GM12878 (cell line): ENCODE results near the gene UCKL1. TPM values are rescaled to one million over a fixed set of nuclear protein-coding genes. Genes with fewer than 3 reads are reported as not detected.

Experiments
- BACH1 ChIP-seq: fragments of 450-650 bp; IDR thresholded peaks from 2 replicates; pipeline ENCODE4 v1.6.1; 2017; ENCODE audit warnings: mild to moderate bottlenecking, borderline replicate concordance
- ESRRA ChIP-seq: IDR thresholded peaks from 2 replicates; pipeline ENCODE4 v1.6.1; 2012; ENCODE audit warnings: mild to moderate bottlenecking, low read length, improper control_type of control experiment
- ETV6 ChIP-seq, 2 experiments: fragments of 450-650 bp in 1 of 2; IDR thresholded peaks in 1 of 2; conservative IDR thresholded peaks in 1 of 2; 2 replicates each; pipeline ENCODE4 v1.6.1; 2014; ENCODE audit warnings: antibody characterized with exemption in 1 of 2, borderline replicate concordance in 1 of 2, low read depth in 1 of 2, mild to moderate bottlenecking in 1 of 2, moderate library complexity in 1 of 2
- IKZF2 ChIP-seq, 2 experiments: fragments of 450-650 bp; IDR thresholded peaks; 2 replicates each; pipeline ENCODE4 v1.6.1; 2017; ENCODE audit warnings: mild to moderate bottlenecking in 2 of 2, moderate library complexity in 2 of 2
- PKNOX1 ChIP-seq: fragments of 450-650 bp; IDR thresholded peaks from 2 replicates; pipeline ENCODE4 v1.6.1; 2016; ENCODE audit warnings: mild to moderate bottlenecking
- RB1 ChIP-seq: fragments of 450-650 bp; formaldehyde crosslinking; IDR thresholded peaks from 2 replicates; pipeline ENCODE4 v1.6.1; 2017; ENCODE audit warnings: mild to moderate bottlenecking, borderline replicate concordance
- TARDBP ChIP-seq: IDR thresholded peaks from 2 replicates; pipeline ENCODE4 v1.6.1; 2016; ENCODE audit warnings: borderline replicate concordance
- ZBTB11 ChIP-seq: fragments of 450-650 bp; formaldehyde crosslinking; IDR thresholded peaks from 2 replicates; pipeline ENCODE4 v1.5.0; 2022; ENCODE audit warnings: mild to moderate bottlenecking, missing genetic modification characterization
- ZNF207 ChIP-seq: fragments of 450-650 bp; IDR thresholded peaks from 2 replicates; pipeline ENCODE4 v1.6.1; 2014; ENCODE audit warnings: antibody characterized with exemption, mild to moderate bottlenecking, borderline replicate concordance
- polyA plus RNA-seq, 11 experiments: library from polyadenylated mRNA; depleted of rRNA in 4 of 11; unstranded in 6 of 11; stranded (reverse) in 5 of 11; fragments of >200 nt; fragmentation: Nextera tagmentation in 4 of 11; fragmentation: Illumina TruSeq in 1 of 11; extraction: Ambion mirVana in 4 of 11; extraction: Trizol in 1 of 11; gene quantifications; 1 replicate in 1 of 11; 2 replicates in 10 of 11; pipeline versions ENCODE4 v1.2.1 to v1.2.3, GENCODE V29; 2011 to 2016; ENCODE audit warnings: inconsistent platforms in 2 of 11, missing spikeins in 2 of 11, low read depth in 1 of 11
- total RNA-seq, 4 experiments: library from RNA; depleted of rRNA in 3 of 4; stranded (reverse); fragments of >200 nt in 3 of 4; fragmentation: Illumina TruSeq in 1 of 4; extraction: Trizol in 1 of 4; gene quantifications; 2 replicates each; pipeline versions ENCODE4 v1.2.1 to v1.2.3, GENCODE V29; 2013 to 2021
- TF ChIP-seq, protein P1 (sequence below): fragments of 450-650 bp; IDR thresholded peaks from 2 replicates; pipeline ENCODE4 v1.6.1; 2017; ENCODE audit warnings: mild to moderate bottlenecking, moderate library complexity
- TF ChIP-seq, protein P2 (sequence below): fragments of 450-650 bp; IDR thresholded peaks from 2 replicates; pipeline ENCODE4 v1.6.1; 2017; ENCODE audit warnings: antibody characterized with exemption, mild to moderate bottlenecking, moderate library complexity
- TF ChIP-seq, protein P3 (sequence below): IDR thresholded peaks from 2 replicates; pipeline ENCODE4 v1.6.1; 2012; ENCODE audit warnings: mild to moderate bottlenecking, low read depth, low read length

UCKL1 gene
- total and polyA plus RNA-seq, 10 of the 15 experiments (the other 5 are each of a cell fraction or from before 2014, with no cell fraction given), result 2.4 to 36.3 (median 24.8) TPM

- TF ChIP-seq, protein P1, sequence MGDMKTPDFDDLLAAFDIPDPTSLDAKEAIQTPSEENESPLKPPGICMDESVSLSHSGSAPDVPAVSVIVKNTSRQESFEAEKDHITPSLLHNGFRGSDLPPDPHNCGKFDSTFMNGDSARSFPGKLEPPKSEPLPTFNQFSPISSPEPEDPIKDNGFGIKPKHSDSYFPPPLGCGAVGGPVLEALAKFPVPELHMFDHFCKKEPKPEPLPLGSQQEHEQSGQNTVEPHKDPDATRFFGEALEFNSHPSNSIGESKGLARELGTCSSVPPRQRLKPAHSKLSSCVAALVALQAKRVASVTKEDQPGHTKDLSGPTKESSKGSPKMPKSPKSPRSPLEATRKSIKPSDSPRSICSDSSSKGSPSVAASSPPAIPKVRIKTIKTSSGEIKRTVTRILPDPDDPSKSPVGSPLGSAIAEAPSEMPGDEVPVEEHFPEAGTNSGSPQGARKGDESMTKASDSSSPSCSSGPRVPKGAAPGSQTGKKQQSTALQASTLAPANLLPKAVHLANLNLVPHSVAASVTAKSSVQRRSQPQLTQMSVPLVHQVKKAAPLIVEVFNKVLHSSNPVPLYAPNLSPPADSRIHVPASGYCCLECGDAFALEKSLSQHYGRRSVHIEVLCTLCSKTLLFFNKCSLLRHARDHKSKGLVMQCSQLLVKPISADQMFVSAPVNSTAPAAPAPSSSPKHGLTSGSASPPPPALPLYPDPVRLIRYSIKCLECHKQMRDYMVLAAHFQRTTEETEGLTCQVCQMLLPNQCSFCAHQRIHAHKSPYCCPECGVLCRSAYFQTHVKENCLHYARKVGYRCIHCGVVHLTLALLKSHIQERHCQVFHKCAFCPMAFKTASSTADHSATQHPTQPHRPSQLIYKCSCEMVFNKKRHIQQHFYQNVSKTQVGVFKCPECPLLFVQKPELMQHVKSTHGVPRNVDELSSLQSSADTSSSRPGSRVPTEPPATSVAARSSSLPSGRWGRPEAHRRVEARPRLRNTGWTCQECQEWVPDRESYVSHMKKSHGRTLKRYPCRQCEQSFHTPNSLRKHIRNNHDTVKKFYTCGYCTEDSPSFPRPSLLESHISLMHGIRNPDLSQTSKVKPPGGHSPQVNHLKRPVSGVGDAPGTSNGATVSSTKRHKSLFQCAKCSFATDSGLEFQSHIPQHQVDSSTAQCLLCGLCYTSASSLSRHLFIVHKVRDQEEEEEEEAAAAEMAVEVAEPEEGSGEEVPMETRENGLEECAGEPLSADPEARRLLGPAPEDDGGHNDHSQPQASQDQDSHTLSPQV, result no peak
- peak; percentile 74; the same call in 1 of the 2 replicates for TF ChIP-seq RB1
- peak; percentile 66; the same call in 1 of the 2 replicates for TF ChIP-seq ESRRA
- no peak for TF ChIP-seq IKZF2 (IDR thresholded peaks at IDR 0.05)
- TF ChIP-seq ZNF207, result peak; percentile 83; the same call in 1 of the 2 replicates
- peak; percentile 74 for TF ChIP-seq BACH1
- 0 out of 2 replicates have a peak, but pooled peaks have one; percentile 3 for TF ChIP-seq ZBTB11
- TF ChIP-seq PKNOX1, result no peak
- TF ChIP-seq, protein P2, sequence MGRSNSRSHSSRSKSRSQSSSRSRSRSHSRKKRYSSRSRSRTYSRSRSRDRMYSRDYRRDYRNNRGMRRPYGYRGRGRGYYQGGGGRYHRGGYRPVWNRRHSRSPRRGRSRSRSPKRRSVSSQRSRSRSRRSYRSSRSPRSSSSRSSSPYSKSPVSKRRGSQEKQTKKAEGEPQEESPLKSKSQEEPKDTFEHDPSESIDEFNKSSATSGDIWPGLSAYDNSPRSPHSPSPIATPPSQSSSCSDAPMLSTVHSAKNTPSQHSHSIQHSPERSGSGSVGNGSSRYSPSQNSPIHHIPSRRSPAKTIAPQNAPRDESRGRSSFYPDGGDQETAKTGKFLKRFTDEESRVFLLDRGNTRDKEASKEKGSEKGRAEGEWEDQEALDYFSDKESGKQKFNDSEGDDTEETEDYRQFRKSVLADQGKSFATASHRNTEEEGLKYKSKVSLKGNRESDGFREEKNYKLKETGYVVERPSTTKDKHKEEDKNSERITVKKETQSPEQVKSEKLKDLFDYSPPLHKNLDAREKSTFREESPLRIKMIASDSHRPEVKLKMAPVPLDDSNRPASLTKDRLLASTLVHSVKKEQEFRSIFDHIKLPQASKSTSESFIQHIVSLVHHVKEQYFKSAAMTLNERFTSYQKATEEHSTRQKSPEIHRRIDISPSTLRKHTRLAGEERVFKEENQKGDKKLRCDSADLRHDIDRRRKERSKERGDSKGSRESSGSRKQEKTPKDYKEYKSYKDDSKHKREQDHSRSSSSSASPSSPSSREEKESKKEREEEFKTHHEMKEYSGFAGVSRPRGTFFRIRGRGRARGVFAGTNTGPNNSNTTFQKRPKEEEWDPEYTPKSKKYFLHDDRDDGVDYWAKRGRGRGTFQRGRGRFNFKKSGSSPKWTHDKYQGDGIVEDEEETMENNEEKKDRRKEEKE, result no peak
- TF ChIP-seq, protein P3, sequence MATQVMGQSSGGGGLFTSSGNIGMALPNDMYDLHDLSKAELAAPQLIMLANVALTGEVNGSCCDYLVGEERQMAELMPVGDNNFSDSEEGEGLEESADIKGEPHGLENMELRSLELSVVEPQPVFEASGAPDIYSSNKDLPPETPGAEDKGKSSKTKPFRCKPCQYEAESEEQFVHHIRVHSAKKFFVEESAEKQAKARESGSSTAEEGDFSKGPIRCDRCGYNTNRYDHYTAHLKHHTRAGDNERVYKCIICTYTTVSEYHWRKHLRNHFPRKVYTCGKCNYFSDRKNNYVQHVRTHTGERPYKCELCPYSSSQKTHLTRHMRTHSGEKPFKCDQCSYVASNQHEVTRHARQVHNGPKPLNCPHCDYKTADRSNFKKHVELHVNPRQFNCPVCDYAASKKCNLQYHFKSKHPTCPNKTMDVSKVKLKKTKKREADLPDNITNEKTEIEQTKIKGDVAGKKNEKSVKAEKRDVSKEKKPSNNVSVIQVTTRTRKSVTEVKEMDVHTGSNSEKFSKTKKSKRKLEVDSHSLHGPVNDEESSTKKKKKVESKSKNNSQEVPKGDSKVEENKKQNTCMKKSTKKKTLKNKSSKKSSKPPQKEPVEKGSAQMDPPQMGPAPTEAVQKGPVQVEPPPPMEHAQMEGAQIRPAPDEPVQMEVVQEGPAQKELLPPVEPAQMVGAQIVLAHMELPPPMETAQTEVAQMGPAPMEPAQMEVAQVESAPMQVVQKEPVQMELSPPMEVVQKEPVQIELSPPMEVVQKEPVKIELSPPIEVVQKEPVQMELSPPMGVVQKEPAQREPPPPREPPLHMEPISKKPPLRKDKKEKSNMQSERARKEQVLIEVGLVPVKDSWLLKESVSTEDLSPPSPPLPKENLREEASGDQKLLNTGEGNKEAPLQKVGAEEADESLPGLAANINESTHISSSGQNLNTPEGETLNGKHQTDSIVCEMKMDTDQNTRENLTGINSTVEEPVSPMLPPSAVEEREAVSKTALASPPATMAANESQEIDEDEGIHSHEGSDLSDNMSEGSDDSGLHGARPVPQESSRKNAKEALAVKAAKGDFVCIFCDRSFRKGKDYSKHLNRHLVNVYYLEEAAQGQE, result 0 out of 2 replicates have a peak, but pooled peaks have one; percentile 15
- TF ChIP-seq TARDBP, result peak; percentile 93
- no peak for TF ChIP-seq ETV6 (conservative IDR thresholded peaks at IDR 0.05 in 1 of 2, IDR thresholded peaks at IDR 0.05 in 1 of 2; ENCODE audit: borderline replicate concordance in 1 of 2, low read depth in 1 of 2)
Observed at GRCh38 chr20:63955827-63956663, at the start of gene UCKL1 (continued).
